Osteocyte (in vitro differentiated cells): ENCODE data around the gene FOXN4. TPM values are rescaled to one million over a fixed set of nuclear protein-coding genes. Genes with fewer than 3 reads are reported as not detected.

Experiments
- DNase-seq: peaks from one replicate; pipeline ENCODE4 v3.0.0; 2021; ENCODE audit warnings: mixed read lengths; ENCODE audit not compliant: unreplicated experiment; ENCODE audit errors: extremely low spot score
- H3K27ac Mint-ChIP-seq: one replicate; pipeline ENCODE4 v1.8.0; 2021; ENCODE audit warnings: mild to moderate bottlenecking, mixed read lengths; ENCODE audit not compliant: unreplicated experiment
- H3K27me3 Mint-ChIP-seq: one replicate; pipeline ENCODE4 v1.8.0; 2021; ENCODE audit warnings: mixed read lengths; ENCODE audit not compliant: unreplicated experiment
- H3K36me3 Mint-ChIP-seq: one replicate; pipeline ENCODE4 v1.8.0; 2021; ENCODE audit warnings: mixed read lengths; ENCODE audit not compliant: unreplicated experiment
- H3K4me1 Mint-ChIP-seq: one replicate; pipeline ENCODE4 v1.8.0; 2021; ENCODE audit warnings: mixed read lengths; ENCODE audit not compliant: unreplicated experiment
- H3K4me3 Mint-ChIP-seq: one replicate; pipeline ENCODE4 v1.8.0; 2021; ENCODE audit warnings: mild to moderate bottlenecking, moderate library complexity, mixed read lengths; ENCODE audit not compliant: unreplicated experiment
- H3K9me3 Mint-ChIP-seq: one replicate; pipeline ENCODE4 v1.8.0; 2021; ENCODE audit warnings: mixed read lengths; ENCODE audit not compliant: unreplicated experiment
- CTCF ChIP-seq: fragments of 200-600 bp; sonication (generic); IDR thresholded peaks from 2 replicates; pipeline ENCODE4 v1.5.0; 2021; ENCODE audit warnings: antibody characterized with exemption, mild to moderate bottlenecking, moderate library complexity
- total RNA-seq: library from RNA; stranded (reverse); gene quantifications from 2 replicates; pipeline ENCODE4 v1.2.1, GENCODE V29; 2021

The FOXN4 gene
- total RNA-seq, 1 donor from 2014 or later, result not detected

- no peak for TF ChIP-seq CTCF
- no peak for DNase-seq
- H3K4me1 Mint-ChIP-seq, result no peaks in the 10 kb centered on the region
- peaks cover 6% of the 10 kb centered on the region for H3K9me3 Mint-ChIP-seq
- H3K4me3 Mint-ChIP-seq, result no peak overlapping the region
- H3K36me3 Mint-ChIP-seq, result peaks cover 4% of the 10 kb centered on the region
- H3K27ac Mint-ChIP-seq, result no peak overlapping the region
- no peaks in the 10 kb centered on the region for H3K27me3 Mint-ChIP-seq
Observed at GRCh38 chr12:109263439-109263838, 45.6 kb downstream of the FOXN4 start.

GRCh38 chr12:109261939-109262338, 47.1 kb downstream of the FOXN4 start:
- no peaks in the 10 kb centered on the region for H3K4me1 Mint-ChIP-seq
- H3K9me3 Mint-ChIP-seq, result peaks cover 6% of the 10 kb centered on the region
- H3K4me3 Mint-ChIP-seq, result no peak overlapping the region
- TF ChIP-seq CTCF, result no peak
- H3K27ac Mint-ChIP-seq, result no peak overlapping the region
- H3K27me3 Mint-ChIP-seq, result no peaks in the 10 kb centered on the region
- DNase-seq, result no peak
- H3K36me3 Mint-ChIP-seq, result peaks cover 4% of the 10 kb centered on the region

GRCh38 chr12:109261087-109261486, 48.0 kb downstream of the FOXN4 start:
- Mint-ChIP-seq H3K9me3 (peaks cover 6% of the 10 kb centered on the region), H3K27me3 (no peaks in the 10 kb centered on the region), H3K4me3 (no peak overlapping the region), H3K4me1 (no peaks in the 10 kb centered on the region), H3K27ac (no peak overlapping the region), H3K36me3 (peaks cover 4% of the 10 kb centered on the region)
- no peak for DNase-seq
- TF ChIP-seq CTCF, result no peak

GRCh38 chr12:109259545-109259895, 49.6 kb downstream of the FOXN4 start:
- no peaks in the 10 kb centered on the region for H3K4me1 Mint-ChIP-seq
- no peak for TF ChIP-seq CTCF
- H3K27ac Mint-ChIP-seq, result no peak overlapping the region
- no peak overlapping the region for H3K4me3 Mint-ChIP-seq
- peaks cover 6% of the 10 kb centered on the region for H3K9me3 Mint-ChIP-seq
- no peaks in the 10 kb centered on the region for H3K27me3 Mint-ChIP-seq
- H3K36me3 Mint-ChIP-seq, result peaks cover 4% of the 10 kb centered on the region
- no peak for DNase-seq

GRCh38 chr12:109258607-109259544, 50.2 kb downstream of the FOXN4 start:
- Mint-ChIP-seq H3K27ac (no peak overlapping the region), H3K4me1 (no peaks in the 10 kb centered on the region), H3K27me3 (no peaks in the 10 kb centered on the region), H3K9me3 (peaks cover 8% of the 10 kb centered on the region), H3K4me3 (no peak overlapping the region), H3K36me3 (peaks cover 5% of the 10 kb centered on the region)
- no peak for TF ChIP-seq CTCF
- DNase-seq, result no peak
